ENCODE measurements around the gene RNF166.

Gene RNF166

GRCh38 chr16:88691129-88691813 lies 14.9 kb downstream of the RNF166 start:
- ChIA-PET CTCF (no interaction called here), POLR2A (no interaction called here)
- TF ChIP-seq, protein P1, sequence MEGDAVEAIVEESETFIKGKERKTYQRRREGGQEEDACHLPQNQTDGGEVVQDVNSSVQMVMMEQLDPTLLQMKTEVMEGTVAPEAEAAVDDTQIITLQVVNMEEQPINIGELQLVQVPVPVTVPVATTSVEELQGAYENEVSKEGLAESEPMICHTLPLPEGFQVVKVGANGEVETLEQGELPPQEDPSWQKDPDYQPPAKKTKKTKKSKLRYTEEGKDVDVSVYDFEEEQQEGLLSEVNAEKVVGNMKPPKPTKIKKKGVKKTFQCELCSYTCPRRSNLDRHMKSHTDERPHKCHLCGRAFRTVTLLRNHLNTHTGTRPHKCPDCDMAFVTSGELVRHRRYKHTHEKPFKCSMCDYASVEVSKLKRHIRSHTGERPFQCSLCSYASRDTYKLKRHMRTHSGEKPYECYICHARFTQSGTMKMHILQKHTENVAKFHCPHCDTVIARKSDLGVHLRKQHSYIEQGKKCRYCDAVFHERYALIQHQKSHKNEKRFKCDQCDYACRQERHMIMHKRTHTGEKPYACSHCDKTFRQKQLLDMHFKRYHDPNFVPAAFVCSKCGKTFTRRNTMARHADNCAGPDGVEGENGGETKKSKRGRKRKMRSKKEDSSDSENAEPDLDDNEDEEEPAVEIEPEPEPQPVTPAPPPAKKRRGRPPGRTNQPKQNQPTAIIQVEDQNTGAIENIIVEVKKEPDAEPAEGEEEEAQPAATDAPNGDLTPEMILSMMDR (IDR thresholded peaks at IDR 0.05; ENCODE audit: control extremely low read depth, extremely low read depth, low read depth, missing control alignments): no peak
- DNase-seq (ENCODE audit: extremely low spot score): no peak

DNA sequence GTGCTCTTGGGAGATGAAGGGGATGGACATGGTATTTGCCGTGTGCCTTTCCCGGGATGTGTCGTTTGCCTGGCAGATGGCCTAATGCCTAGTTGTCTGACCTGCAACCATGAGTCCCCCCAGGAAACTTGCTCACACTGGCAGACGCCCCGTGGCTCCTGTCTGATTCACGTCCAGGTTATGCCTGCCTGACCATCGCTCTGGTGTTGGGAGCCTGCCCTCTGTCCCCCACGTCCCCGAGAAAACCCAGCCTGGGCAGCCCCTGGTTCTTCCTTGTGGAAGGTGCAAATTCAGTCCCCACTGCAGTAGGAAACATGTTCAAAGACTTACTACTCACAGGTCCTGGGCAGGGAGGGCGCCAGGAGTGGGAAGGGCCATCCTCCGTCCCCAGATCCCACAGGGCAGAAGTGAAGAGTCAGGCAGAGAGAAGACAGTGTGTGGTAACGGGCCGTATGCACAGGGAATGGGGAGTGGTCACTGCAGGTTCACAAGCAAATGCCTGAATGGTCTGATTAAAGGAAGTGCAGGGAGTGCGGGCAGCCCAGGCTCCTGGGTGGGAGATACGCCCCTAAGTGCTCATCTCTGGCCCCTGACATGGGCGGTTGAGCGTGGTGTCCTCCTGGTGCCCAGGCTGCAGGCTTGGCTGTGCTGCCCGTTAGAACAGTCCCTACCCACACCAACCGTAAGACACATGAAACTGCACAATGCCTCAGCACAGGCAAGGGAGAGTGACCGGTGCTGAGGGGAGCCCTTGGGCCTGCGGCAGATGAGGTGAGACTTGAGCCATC lies 15.7 kb downstream of the RNF166 start:
- CTCF ChIA-PET: no interaction called here
- TF ChIP-seq, protein P1 (IDR thresholded peaks at IDR 0.05; ENCODE audit: control extremely low read depth, extremely low read depth, low read depth, missing control alignments): no peak
- POLR2A ChIA-PET: no interaction called here
- DNase-seq (ENCODE audit: extremely low spot score): no peak

GRCh38 chr16:88688013-88688778 lies 18.0 kb downstream of the RNF166 start:
- POLR2A ChIA-PET: interaction anchor here (1.1 kb wide), 1 partner anchor 14 kb away, joined by 3 read pairs; no protein-coding TSS in a partner anchor
- DNase-seq (ENCODE audit: extremely low spot score): no peak

DNA sequence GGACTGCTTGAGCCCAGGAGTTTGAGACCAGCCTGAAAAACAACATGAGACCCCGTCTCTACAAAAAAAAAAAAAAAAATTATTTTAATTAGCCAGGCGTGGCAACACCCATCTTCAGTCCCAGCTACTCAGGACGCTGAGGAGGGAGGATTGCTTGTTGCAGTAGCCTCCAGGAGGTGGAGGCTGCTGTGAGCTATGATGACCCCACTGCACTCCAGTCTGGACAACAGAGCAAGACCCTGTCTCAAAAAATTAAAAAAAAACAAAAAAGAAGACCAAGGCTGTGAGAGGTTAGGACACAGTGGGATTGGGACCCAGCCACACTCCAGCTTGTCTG lies 18.6 kb downstream of the RNF166 start:
- TF ChIP-seq, protein P1 (IDR thresholded peaks at IDR 0.05; ENCODE audit: control extremely low read depth, extremely low read depth, low read depth, missing control alignments): no peak
- DNase-seq (ENCODE audit: extremely low spot score): no peak
- POLR2A ChIA-PET: interaction anchor here (0.5 to 1.1 kb wide), 2 partner anchors 15 to 130 kb away, joined by 3 to 4 read pairs; no protein-coding TSS in a partner anchor
- CTCF ChIA-PET: interaction anchor here (1.0 to 1.5 kb wide), 6 partner anchors 11 to 55 kb away, joined by 3 to 4 read pairs (median 4); no protein-coding TSS in a partner anchor

More at GRCh38 chr16:88688013-88688778, 18.0 kb downstream of the RNF166 start:
- CTCF ChIA-PET: interaction anchor here (1.0 to 1.5 kb wide), 4 partner anchors 10 to 50 kb away, joined by 3 to 4 read pairs (median 4); no protein-coding TSS in a partner anchor
- TF ChIP-seq, protein P1 (IDR thresholded peaks at IDR 0.05; ENCODE audit: control extremely low read depth, extremely low read depth, low read depth, missing control alignments): no peak

- no peak for DNase-seq (ENCODE audit: extremely low spot score)
- ChIA-PET POLR2A (interaction anchor here (0.5 to 1.1 kb wide), 2 partner anchors 15 to 129 kb away, joined by 3 to 4 read pairs; no protein-coding TSS in a partner anchor), CTCF (interaction anchor here (1.0 to 1.5 kb wide), 5 partner anchors 11 to 56 kb away, joined by 3 to 4 read pairs (median 3); no protein-coding TSS in a partner anchor)
- TF ChIP-seq, protein P1 (IDR thresholded peaks at IDR 0.05; ENCODE audit: control extremely low read depth, extremely low read depth, low read depth, missing control alignments): no peak
Observed at GRCh38 chr16:88687254-88687576, 19.0 kb downstream of the RNF166 start.
